Measurements from ENCODE around the gene CD38.

Gene CD38

DNA sequence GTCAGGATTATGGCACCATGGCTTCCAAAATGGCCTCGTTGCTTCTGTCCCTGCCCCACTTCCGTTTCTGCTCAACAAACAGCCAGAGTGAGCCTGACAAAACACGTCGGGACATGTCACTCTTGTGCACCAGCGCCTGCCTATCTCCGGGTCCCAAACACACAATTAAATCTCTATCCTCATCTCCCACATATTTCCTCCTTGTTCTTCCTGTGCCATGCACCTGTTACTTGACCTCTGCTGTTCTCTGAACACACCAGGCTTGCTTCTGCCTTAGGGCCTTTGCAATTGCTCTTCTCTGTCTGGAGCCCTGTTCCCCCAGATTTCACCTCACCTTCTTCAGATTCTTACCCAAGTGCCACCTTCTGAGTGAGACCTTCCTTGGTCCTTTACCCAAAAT, 12.7 kb upstream of the CD38 start:
- DNase-seq, result no peak

DNA sequence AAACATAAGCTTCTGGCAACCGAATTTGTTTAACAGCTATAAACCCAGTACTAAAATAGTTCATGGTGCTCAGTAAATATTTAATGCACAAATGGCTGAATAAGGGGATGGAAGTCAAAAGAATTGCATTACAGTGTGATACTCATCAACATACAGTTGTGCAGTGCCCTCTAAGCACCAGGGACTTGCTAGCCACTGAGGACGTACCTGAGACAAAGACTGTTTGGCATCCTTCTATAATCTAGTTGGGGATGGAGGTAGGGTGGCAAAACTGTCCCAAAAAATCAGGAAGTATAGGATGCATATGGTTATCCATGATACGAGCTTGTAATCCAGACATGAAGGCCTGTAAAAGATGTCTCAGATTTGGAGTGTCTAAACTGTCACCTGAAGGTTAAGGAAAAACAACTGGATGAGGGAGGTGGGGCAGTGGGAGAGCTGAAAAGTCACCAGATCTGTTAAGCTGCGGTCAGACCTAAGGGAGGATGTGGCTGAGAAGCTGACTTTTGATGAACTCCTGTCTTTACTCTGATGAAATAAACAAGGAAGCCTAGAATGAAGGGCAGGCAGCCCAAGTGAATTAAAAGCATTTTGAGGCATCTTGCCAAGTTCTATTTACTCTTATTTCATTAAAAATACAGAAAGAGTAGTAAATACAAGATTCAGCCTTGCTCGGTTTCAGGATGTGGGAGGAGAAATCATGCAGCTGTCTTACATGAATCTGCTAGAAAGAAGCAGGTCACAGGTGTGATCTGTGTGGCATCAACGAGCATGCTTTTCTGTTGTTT, 12.0 kb upstream of the CD38 start:
- peak; percentile 31 to 36 for DNase-seq

DNA sequence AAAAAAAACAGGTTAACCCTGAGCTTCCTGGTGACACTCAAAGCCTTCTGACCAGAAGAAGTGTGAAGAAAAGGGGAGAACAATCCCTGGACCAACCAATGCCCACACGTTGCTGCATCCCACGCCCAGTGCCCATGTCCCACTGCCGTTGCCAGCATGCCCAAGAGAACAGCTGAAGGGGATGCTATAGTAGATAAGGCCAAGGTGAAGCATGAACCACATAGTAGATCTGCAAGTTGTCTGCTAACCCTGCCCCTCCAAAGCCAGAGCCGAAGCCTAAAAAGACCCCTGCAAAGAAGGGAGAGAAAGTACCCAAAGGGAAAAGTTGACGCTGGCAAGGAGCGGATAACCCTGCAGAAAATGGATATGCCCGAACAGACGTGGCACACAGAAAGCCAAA, 11.3 kb upstream of the CD38 start:
- DNase-seq, result no peak

DNA sequence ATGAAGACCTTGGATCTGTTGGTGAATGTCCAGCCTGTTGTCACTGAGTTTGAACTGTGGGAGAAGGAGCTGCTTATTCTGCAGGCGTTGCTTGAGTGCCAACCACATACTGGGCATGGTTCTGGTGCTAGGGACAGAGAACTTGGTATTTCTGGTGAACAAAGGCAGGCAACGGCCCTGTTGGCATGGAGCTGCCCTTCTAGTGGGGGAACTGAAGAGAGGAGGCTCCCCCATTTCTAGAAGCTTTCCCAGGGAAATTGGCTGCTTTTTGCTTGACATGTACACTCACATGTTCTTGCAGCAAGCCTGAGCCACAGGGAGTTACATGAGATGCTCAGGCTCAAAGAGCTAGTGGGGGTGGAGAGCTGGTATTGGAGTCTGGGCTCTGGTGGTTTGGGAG, 8.9 kb upstream of the CD38 start:
- no peak for DNase-seq

DNA sequence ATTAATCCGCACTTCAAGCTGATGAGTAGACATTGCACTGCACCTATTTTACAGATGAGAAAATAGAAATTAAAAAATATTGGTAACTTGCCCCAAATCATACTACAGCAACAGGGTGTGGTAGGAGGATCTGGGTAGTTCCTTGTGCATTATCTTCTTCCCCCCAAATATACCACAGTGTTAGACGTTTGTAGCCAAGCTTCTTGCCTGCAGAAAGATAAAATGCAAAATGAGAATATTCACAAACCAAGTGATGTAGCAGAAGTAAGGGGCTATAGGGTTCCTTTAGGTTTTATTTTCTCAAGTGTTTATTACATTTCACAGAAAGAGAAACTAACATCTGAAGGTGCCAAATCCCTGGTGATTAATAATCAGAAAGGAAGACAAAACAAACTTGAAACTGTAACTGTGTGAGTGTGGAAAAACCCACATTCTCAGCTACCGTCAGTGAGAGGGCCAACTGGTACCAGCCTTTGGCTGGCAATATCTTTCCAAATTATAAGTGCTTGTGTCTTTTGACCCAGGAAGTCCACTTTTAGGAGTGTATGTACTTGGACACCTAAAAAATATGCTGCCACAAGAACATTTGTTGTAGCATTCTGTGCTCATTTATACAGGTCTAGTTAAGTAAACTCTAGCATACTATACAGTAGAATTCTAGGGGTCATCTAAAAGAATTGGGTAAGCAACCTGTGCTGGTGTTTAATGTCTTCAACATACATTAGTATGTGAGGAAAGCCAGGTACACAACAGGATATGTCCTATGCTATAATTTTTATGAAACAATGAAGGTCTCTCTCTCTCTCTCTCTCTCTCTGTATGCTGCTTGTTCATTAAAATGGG, 6.7 kb upstream of the CD38 start:
- DNase-seq, result no peak

DNA sequence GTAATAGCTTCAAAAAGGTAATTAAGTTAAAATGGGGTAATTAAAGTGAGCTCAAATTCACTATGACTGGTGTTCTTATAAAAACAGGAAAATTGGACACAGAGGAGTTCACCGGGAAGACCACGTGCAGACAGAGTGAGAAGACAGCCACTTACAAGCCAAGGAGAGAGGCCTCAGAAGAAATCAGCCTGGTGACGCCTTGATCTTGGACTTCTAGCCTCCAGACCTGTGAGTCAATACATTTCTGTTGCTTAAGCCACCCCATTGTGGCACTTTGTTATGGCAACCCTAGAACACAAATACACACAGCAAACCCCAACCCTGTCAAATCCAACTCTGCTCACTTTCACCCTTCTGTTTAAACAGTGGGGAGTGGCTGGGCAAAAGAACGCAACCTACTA, 4.1 kb upstream of the CD38 start:
- no peak for DNase-seq

DNA sequence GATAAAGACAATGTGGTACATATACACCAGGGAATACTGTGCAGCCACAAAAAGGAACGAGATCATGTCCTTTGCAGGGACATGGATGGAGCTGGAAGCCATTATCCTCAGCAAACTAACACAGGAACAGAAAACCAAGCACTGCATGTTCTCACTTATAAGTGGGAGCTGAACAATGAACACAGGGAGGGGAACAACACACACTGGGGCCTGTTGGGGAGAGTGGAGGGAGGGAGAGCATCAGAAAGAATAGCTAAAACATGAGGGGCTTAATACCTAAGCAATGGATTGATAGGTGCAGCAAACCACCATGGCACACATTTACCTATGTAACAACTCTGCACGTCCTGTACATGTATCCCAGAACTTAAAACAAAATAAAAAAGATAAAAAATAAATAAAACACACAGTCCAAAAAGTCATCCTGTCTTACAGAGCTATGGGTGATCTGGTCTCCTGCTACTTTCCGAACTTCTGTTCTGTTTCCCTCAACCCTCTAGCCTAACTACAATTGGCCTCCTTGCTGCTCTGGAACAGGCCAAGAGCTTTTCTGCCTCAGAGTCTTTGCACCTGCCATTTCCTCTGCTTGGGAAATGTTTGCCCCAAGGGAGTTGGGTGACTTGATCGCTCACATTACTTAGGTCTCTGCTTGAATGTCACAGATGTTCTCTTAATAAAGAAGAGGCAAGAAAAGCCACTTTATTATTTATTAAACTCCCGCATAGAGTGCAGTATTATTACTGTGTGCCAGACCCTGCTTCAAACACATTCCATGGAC, 1.1 kb upstream of the CD38 start:
- no peak for DNase-seq

DNA sequence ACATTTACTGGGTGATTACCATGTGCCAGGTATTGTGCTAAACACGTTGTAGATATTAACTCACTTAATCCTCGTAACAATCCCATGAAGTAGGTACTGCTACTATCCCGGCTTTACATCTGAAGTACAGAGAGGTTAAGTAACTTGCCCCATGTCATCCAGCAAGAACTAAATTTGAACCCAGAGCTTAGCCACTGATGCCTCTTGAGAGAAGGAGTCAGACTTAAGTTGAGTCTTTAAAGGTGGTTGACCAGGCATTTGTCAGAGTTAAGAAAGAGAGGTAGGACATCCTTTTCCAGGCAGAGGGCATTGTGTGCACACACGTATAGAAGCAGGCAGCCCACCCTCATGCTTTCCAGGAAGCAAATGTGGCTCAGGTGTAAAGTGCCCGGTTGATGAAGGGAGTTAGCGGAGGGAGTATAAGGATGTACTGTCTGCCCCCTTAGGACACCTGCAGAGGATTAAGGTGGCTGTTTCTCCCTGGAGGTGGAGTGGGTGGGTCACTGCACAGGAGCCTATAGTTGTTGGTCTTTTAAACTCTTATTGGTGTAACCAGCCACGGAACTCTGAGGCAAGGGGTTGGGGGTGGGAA, 335 bp upstream of the CD38 start:
- no peak for DNase-seq

DNA sequence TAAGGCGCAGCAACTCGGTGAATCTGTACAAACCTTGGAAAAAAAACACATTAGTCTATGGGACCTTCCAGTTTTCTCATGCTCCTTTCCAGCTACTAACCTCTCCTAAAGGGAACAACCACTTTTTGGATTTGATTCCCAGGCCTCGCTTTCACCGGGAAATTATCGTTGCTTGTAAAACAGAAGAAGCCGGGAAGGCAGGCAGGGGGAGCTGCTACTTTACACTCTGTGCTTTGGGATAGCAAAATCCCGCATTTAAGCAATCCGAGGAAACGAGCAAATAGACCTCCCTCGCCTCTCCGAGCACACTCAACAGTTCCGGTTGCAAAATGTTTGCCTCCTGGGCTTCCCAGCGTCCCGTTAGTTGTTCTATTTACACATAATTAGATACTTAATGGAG, 1.2 kb downstream of the CD38 start:
- no peak for DNase-seq

DNA sequence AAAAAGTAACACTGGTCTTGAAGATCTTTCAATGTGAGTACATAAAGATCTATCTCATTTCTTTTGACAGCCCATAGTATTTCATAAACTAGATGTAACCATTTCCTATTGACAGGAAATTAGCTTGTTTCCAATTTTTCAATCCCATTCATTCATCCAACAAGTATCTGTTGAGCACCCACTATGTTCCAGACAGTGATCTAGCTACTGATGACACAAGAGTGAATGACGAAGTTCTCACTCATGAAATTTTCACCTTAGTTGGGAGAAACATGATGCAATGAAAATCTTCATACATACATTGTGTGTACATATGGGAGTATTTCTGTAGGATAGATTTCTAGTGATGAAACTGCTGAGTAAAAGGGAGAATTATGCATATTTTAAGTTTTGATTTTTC, 1.7 kb downstream of the CD38 start:
- no peak for DNase-seq

DNA sequence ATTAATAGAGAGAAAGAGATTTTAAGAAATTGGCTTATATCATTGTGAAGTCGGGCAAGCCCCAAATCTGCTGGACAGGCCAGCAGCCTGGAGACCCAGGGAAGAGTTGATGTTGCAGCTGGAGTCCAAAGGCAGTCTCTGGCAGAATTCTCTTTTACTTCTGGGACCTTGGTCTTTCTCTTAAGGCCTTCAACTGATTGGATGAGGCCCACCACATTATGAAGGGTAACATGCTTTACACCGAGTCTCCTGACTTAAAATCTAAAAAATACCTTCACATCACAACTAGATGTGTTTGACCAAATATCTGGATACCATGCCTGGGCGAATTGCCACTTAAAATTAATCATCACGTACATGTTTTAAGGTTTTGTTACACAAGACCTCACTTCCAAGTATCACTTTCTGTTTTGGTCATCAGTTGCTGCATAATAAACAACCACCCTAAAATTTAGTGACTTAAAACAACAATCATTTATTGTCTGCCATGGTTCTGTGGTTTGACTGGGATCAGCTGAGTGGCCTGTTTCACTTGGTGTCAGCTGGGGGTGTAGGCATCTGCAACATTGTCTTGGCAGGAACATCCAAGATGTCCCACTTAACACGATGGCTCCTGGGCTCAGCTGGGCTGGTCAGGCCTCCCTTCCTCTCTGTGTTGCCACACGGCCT, 3.4 kb downstream of the CD38 start:
- peak in 1 of 2 donors; percentile 26 for DNase-seq

DNA sequence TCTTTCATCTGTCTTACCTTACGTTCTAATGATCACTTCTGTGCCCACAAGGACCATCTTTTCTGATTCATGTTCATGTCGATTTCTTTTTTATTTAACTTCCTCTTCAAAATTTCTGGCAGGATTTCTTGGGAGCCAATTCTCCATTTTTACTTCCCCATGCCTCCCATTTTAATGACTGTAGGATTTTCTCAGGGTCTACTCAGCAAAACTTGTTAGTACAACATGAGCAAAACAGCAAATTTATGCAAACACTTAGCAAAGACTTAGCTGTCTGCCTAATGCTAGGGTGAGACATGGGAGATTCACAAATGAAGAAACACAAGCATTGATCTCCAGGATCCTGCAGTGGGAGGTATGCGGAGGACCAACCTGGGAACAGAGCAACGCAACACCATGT, 5.5 kb downstream of the CD38 start:
- DNase-seq, result no peak

DNA sequence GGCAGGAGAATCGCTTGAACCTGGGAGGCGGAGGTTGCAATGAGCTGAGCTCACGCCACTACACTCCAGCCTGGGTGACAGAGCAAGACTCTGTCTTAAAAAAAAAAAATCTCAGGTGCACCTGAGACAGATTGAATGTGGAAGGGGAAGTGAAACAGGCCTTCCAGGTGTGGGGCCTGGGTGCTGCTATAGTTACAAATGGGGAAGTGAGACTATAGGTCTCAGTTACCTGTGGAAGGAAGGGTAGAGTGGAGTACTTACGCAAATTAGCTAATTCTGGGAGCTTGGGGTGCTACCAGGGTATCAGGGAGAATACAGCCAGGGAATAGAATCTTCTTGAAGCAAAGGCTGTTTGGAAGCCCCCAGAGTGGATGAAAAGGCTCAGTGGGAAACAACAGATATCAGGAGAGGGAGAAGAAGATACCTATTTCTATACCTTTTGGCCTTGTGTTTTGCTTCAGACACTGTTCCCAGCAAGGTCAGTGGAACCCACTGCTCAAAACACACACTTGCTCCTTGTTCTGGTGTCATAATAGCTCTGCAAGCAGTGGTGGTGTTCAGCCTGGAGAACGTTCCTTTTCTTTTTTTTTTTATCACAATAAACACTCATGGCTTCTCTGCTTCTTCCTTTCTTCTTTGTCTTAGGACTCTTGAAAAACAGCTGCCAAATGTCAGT, 7.0 kb downstream of the CD38 start:
- no peak for DNase-seq

DNA sequence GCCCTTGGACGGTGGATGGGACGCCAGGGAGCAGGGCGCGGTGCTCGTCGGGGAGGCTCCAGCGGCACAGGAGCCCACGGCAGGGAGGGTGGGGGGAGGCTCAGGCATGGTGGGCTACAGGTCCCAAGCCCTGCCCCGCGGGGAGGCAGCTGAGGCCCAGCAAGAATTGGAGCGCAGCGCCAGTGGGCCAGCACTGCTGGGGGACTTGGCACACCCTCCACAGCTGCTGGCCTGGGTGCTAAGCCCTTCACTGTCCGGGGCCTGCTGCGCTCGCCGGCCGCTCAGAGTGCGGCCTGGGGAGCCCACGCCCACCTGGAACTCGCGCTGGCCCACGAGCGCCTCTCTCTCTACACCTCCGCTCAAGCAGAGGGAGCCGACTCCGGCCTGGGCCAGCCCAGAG, 8.6 kb downstream of the CD38 start:
- DNase-seq, result no peak

DNA sequence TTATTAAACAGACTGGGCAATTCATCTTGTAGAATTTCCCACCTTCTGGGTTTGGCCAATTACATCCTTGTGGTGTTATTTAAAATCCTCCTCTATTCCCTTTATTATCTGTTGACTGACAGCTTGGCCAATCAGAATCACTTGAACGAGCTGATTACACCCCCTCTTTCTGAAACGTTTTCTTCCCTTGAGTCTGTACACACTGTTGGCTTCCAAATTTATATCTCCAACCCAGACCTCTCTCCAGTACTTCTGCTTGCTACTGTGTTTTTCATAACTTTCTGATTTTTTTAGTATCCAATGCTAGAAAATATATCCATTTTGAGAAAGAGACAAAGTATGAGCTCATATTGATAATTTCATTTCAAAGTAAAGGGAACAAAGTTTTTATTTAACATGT, 14.8 kb downstream of the CD38 start:
- no peak for DNase-seq

DNA sequence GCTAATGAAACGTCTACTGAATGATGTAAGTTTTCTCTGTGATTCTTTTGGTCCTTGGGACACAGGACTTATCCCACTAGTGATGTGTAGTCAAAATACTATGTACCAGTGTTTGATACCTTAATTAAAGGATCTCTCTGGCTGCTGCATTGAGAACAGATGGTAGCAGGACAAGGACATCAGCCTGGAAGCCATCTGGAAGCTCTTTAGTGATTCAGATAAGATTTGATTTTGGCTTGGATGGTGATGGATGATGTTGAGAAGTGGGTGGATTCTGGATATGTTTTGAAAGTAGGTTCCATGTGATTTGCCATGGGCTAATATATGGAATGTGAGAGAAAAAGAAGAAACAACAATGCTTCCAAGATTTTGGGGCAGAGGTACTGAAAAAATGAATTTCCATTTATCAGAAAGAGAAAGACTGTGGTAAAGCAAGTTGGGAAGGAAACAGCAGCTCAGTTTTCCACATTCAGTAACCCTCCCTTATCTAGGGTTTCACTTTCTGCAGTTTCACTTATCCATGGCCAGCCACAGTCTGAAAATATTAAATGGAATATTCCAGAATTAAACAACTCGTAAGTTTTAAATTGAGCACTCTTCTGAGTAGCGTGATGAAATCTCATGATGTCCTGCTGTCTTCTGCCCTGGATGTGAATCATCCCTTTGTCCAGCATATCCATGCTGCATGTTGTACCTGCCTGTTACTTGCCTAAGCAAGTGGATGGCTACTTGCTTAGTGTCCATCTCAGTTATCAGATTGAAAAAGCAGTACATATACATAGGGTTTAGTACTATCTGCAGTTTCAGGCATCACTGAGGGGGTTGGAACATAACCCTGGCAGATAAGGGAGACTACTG, 15.6 kb downstream of the CD38 start:
- no peak for DNase-seq

DNA sequence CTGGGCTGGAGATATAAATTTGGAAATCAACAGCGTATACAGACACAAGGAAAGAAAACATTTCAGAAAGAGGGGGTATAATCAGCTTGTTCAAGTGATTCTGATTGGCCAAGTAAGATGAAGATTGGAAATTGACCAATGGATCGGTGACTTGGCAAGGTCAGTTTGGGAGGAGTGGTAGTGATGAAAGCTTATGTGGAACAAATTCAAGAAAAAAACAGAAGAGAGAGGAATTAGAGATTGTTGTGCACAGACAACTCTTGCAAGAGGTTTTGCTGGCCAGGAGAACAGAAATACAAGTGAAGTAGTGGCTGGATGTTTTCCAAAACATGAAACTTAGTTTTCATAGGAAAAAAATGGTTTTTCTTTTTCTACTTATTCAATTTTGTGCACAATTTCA, 16.3 kb downstream of the CD38 start:
- DNase-seq, result no peak

DNA sequence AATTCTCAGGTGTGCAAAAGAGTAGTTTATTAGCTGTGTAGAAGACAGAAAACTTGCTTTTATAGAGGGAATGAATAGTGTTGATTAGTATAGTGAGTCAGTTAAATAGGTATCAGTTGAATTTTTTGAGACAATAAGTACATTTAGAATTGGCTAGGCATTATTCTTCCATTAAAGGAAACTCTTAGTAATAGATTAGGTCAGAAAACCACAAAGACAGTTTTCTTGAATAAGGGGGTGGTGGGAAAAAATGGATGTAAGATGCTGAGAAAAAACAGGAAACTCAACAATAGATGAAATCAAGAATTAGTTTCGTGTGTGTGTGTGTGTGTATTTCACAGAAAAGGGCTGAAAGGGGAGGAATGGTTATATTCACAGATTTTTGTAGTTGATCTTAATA, 16.8 kb downstream of the CD38 start:
- DNase-seq, result no peak

DNA sequence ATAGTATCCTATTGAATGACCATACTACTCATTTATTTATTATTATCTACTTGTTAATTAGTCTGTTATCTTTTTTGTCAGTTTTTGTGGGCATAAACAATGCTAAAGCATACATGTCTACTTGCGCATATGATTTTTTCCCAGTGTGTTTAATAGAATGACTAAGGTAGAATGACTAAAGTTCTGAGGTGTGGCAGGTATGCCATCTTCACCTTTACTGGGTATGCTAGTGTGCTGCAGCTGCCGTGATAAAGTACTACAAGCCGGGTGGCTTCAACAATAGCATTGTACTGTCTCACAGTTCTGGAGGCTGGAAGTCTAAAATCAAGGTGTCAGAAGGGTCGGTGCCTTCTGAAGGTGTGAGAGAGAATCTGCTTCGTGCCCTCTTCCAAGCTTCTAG, 19.2 kb downstream of the CD38 start:
- no peak for DNase-seq

DNA sequence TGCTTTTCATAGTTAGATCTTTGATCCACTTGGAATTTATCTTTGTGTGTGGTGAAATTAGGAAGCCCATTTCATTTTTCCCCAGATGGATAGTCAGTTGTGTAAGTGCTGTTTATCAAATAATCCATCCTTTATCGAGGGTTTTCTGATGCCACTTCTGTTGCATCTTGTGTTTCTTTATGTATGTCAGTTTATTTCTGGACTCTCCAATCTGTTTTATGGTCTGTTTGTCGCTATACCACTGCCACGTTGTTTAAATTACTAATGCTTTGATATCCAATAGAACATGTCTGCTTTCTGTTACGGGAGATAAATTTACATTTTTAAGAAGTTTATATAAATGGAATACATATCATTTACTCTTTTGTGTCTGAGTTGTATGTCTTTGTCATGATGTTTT, 21.0 kb downstream of the CD38 start:
- no peak for DNase-seq

DNA sequence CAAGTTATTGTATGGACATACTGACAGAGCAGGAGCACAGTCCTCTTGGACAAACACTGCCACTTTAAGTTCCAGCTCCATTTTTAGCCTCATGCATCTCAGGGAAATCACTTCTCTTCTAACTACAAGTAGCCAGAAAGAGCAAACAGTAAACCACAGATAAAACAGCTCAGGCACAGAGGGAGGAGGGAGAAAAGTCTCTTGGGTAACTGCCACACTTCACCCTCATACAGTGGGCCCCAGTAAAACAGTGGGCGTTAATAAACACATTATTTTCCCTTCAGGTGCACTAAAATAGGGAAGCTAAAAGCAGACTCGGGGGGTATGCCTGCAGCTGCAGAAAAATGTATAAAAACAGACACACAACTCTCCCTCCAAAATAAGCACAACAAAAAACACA, 21.6 kb downstream of the CD38 start:
- no peak for DNase-seq
